Spleen (tissue), 11 donors: Measurements from ENCODE around the gene ARID5A. TPM values are rescaled to one million over a fixed set of nuclear protein-coding genes. Genes with fewer than 3 reads are reported as not detected.

Experiments
- DNase-seq: peaks from one replicate; pipeline ENCODE4 v3.0.0-alpha.2; 2020
- H3K27ac ChIP-seq, 8 donors: fragments of 200-600 bp; sonication (generic) in 7 of 8; 1 replicate in 4 of 8; 2 replicates in 4 of 8; pipeline versions ENCODE4 v1.5.0 to v1.8.0; 2016 to 2021; ENCODE audit warnings: inconsistent platforms in 4 of 8, mild to moderate bottlenecking in 4 of 8, moderate library complexity in 1 of 8
- H3K27me3 ChIP-seq, 7 donors: fragments of 200-600 bp; sonication (generic) in 6 of 7; replicated peaks in 1 of 7; 1 replicate in 4 of 7; 2 replicates in 3 of 7; pipeline versions ENCODE4 v1.5.0 to v1.8.0; 2016 to 2021; ENCODE audit warnings: inconsistent platforms in 3 of 7, mild to moderate bottlenecking in 1 of 7
- H3K36me3 ChIP-seq, 6 donors: fragments of 200-600 bp; sonication (generic) in 5 of 6; 1 replicate in 4 of 6; 2 replicates in 2 of 6; pipeline versions ENCODE4 v1.5.0 to v1.8.0; 2016 to 2021; ENCODE audit warnings: inconsistent platforms in 2 of 6
- H3K4me1 ChIP-seq, 6 donors: fragments of 200-600 bp; sonication (generic) in 5 of 6; 1 replicate in 3 of 6; 2 replicates in 3 of 6; pipeline versions ENCODE4 v1.5.0 to v1.8.0; 2016 to 2021; ENCODE audit warnings: inconsistent platforms in 3 of 6
- H3K4me3 ChIP-seq, 8 donors: fragments of 200-600 bp; sonication (generic) in 7 of 8; 1 replicate in 4 of 8; 2 replicates in 4 of 8; pipeline versions ENCODE4 v1.5.0 to v1.8.0; 2016 to 2021; ENCODE audit warnings: inconsistent platforms in 4 of 8, mild to moderate bottlenecking in 4 of 8, moderate library complexity in 2 of 8
- H3K9me3 ChIP-seq, 8 donors: fragments of 200-600 bp; sonication (generic) in 7 of 8; 1 replicate in 4 of 8; 2 replicates in 4 of 8; pipeline versions ENCODE4 v1.5.0 to v1.8.0; 2016 to 2021; ENCODE audit warnings: inconsistent platforms in 4 of 8
- POLR2A ChIP-seq, 3 donors: fragments of 450-650 bp; IDR thresholded peaks; one replicate each; pipeline ENCODE4 v1.5.1; 2017; ENCODE audit warnings: antibody characterized with exemption in 3 of 3, mild to moderate bottlenecking in 1 of 3
- POLR2AphosphoS5 ChIP-seq, 3 donors: sonication (generic); formaldehyde crosslinking; IDR thresholded peaks; one replicate each; pipeline ENCODE4 v1.5.1; 2017; ENCODE audit warnings: antibody characterized with exemption in 3 of 3
- WGBS, 5 donors: extraction: QIAGEN DNeasy Blood & Tissue Kit in 3 of 5; methylation state at CpG; one replicate each; pipeline versions ENCODE4 v1.1.5 to v1.1.7; 2013 to 2018; 5-methylcytosine and 5-hydroxymethylcytosine counted together
- intact Hi-C: fragments of 100-400 bp; cut with DNase I; formaldehyde crosslinking; loops from one replicate; pipeline ENCODE4 v1.15.0; 2023; ENCODE audit warnings: low total_unique reads
- polyA plus RNA-seq, 3 donors: library from polyadenylated mRNA; stranded (reverse); fragments of 200-250 nt; gene quantifications; one replicate each; pipeline ENCODE4 v1.2.1, GENCODE V29; 2013
- total RNA-seq, 7 donors: library from RNA; depleted of rRNA in 3 of 7; stranded (reverse); fragments of >200 nt in 3 of 7; fragmentation: NEBNext Ultra II Directional in 4 of 7; extraction: Animal tissue kit (Norgen Biotek cat#: 25700) in 4 of 7; gene quantifications; one replicate each; pipeline versions ENCODE4 v1.1.0 to v1.2.1, GENCODE V29; 2016 to 2021
- TF ChIP-seq, protein P1 (sequence below), 11 experiments: fragments of 200-600 bp in 7 of 11; fragments of 450-650 bp in 4 of 11; sonication (generic) in 4 of 11; IDR thresholded peaks in 8 of 11; conservative IDR thresholded peaks in 3 of 11; 1 replicate in 7 of 11; 2 replicates in 4 of 11; pipeline versions ENCODE4 v1.4.0 to v1.8.0; 2016 to 2021; ENCODE audit warnings: antibody characterized with exemption in 11 of 11, inconsistent platforms in 4 of 11, mild to moderate bottlenecking in 1 of 11
- donor health status: healthy with polysubstance abuse.
- donor health status: DM: no; HTN: no; CAD: no; lungs with moderate emphysema.
- donor health status: DM: no; HTN: no; CAD: no.
- donor health status: Bipolar disorder and iron deficiency.
- donor health status: healthy.
- donor health status: DM: no; HTN: no; CAD: no.
- donor health status: DM: yes; HTN: yes; CAD: no.

ARID5A gene
- total and polyA plus RNA-seq, 10 donors: 30.8 to 121 (median 48.9) TPM

- 95 to 98% (median 96%) methylated on average over 7 of the region's 7 CpGs for WGBS, 5 donors
- no peak for DNase-seq
- TF ChIP-seq POLR2A (IDR thresholded peaks at IDR 0.05): no peak
- Histone ChIP-seq H3K4me1 (peaks cover 21 to 58% (median 39%) of the 10 kb centered on the region in 6 donors), H3K4me3 (no peak overlapping the region), H3K27me3 (peaks cover 0 to 22% (median 0%) of the 10 kb centered on the region in 7 donors), H3K36me3 (no peaks in the 10 kb centered on the region), H3K9me3 (no peaks in the 10 kb centered on the region), H3K27ac (no peak overlapping the region)
- intact Hi-C loops: loop anchor here (5.0 kb wide), 1 partner anchor 100 kb away; no protein-coding TSS in a partner anchor
These were observed 29.7 kb upstream of the ARID5A start for GRCh38 chr2:96506907-96507240.

GRCh38 chr2:96507957-96508520, 28.5 kb upstream of the ARID5A start:
- H3K4me3 ChIP-seq: peak overlapping the region; percentile 8 to 68 (median 30)
- peak; percentile 96 for DNase-seq
- no peaks in the 10 kb centered on the region for H3K36me3 ChIP-seq
- H3K27ac ChIP-seq: peak overlapping the region in 1 of 8 donors; percentile 8
- peaks cover 11 to 46% (median 27%) of the 10 kb centered on the region in 6 donors for H3K4me1 ChIP-seq
- 2 to 11% (median 9%) methylated on average over 17 to 38 of the region's 38 CpGs for WGBS, 5 donors
- intact Hi-C loops: loop anchor here (5.0 kb wide), 1 partner anchor 101 kb away; no protein-coding TSS in a partner anchor
- peak; percentile 55 to 77 (median 61) for TF ChIP-seq POLR2AphosphoS5 (IDR thresholded peaks at IDR 0.05)
- TF ChIP-seq, protein P1, sequence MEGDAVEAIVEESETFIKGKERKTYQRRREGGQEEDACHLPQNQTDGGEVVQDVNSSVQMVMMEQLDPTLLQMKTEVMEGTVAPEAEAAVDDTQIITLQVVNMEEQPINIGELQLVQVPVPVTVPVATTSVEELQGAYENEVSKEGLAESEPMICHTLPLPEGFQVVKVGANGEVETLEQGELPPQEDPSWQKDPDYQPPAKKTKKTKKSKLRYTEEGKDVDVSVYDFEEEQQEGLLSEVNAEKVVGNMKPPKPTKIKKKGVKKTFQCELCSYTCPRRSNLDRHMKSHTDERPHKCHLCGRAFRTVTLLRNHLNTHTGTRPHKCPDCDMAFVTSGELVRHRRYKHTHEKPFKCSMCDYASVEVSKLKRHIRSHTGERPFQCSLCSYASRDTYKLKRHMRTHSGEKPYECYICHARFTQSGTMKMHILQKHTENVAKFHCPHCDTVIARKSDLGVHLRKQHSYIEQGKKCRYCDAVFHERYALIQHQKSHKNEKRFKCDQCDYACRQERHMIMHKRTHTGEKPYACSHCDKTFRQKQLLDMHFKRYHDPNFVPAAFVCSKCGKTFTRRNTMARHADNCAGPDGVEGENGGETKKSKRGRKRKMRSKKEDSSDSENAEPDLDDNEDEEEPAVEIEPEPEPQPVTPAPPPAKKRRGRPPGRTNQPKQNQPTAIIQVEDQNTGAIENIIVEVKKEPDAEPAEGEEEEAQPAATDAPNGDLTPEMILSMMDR (IDR thresholded peaks at IDR 0.05 in 8 of 11, conservative IDR thresholded peaks at IDR 0.05 in 3 of 11): peak; percentile 95 to 100 (median 99)
- no peak for TF ChIP-seq POLR2A (IDR thresholded peaks at IDR 0.05)
- peaks cover 0 to 22% (median 0%) of the 10 kb centered on the region in 7 donors for H3K27me3 ChIP-seq
- no peaks in the 10 kb centered on the region for H3K9me3 ChIP-seq

GRCh38 chr2:96508521-96509113, 27.9 kb upstream of the ARID5A start:
- peak overlapping the region in 5 of 8 donors; percentile 26 to 68 (median 33) for H3K4me3 ChIP-seq
- WGBS, 5 donors: 64 to 75% (median 67%) methylated on average over 19 to 26 of the region's 26 CpGs
- TF ChIP-seq POLR2A (IDR thresholded peaks at IDR 0.05): no peak
- TF ChIP-seq POLR2AphosphoS5 (IDR thresholded peaks at IDR 0.05): no peak
- TF ChIP-seq, protein P1 (IDR thresholded peaks at IDR 0.05 in 8 of 11, conservative IDR thresholded peaks at IDR 0.05 in 3 of 11): no peak
- peaks cover 0 to 22% (median 0%) of the 10 kb centered on the region in 7 donors for H3K27me3 ChIP-seq
- DNase-seq: no peak
- H3K4me1 ChIP-seq: peaks cover 7 to 41% (median 23%) of the 10 kb centered on the region in 6 donors
- H3K36me3 ChIP-seq: no peaks in the 10 kb centered on the region
- no peaks in the 10 kb centered on the region for H3K9me3 ChIP-seq
- peak overlapping the region in 1 of 8 donors; percentile 8 for H3K27ac ChIP-seq
- intact Hi-C loops: loop anchor here (5.0 kb wide), 1 partner anchor 101 kb away; no protein-coding TSS in a partner anchor

DNA sequence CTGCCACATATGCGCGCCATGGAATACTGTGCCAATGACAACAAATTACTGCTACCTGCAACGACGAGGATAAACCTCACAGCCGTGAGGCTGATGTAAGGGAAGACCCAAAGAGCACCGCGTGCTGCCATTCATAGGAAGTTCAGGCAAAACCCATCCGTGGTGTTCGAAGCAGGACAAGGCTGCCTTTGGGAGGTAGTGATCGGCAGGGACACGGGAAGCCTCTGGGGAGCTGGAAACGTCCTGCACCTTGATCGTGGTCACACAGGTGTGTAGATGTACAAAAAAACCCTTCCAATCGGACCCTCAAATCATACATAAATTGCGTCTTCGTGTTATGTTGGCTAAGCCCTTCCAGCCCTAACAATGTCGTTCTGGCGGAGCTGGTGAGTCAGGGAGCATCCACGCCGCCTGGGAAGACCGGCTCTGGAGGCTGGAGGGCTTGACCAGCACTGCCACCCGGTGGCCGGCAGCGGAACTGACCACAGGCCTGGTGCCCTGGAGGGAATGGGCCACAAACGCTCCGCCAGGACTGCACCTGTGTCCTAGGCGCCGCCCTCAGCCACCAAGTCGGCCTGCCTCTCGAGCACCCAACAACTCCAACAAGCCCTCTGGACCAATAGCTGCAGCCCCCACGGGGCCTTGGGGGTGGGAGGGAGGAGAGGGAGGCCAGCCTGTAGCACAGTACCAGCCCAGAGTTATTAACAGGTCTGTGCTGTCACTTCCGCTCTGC, 27.3 kb upstream of the ARID5A start:
- TF ChIP-seq POLR2AphosphoS5 (IDR thresholded peaks at IDR 0.05) (peak; percentile 62 to 81 (median 68)), POLR2A (IDR thresholded peaks at IDR 0.05) (no peak)
- TF ChIP-seq, protein P1 (IDR thresholded peaks at IDR 0.05 in 8 of 11, conservative IDR thresholded peaks at IDR 0.05 in 3 of 11): peak; percentile 85 to 98 (median 94)
- DNase-seq: peak; percentile 95
- H3K27me3 ChIP-seq: peaks cover 0 to 22% (median 0%) of the 10 kb centered on the region in 7 donors
- 31 to 39% (median 37%) methylated on average over 25 to 32 of the region's 32 CpGs for WGBS, 5 donors
- H3K4me1 ChIP-seq: peaks cover 7 to 36% (median 23%) of the 10 kb centered on the region in 6 donors
- no peaks in the 10 kb centered on the region for H3K36me3 ChIP-seq
- peak overlapping the region in 1 of 8 donors; percentile 22 for H3K4me3 ChIP-seq
- intact Hi-C loops: loop anchor here (5.0 kb wide), 1 partner anchor 102 kb away; no protein-coding TSS in a partner anchor
- H3K27ac ChIP-seq: no peak overlapping the region
- H3K9me3 ChIP-seq: no peaks in the 10 kb centered on the region
